Small intestine (tissue), 7 donors: ENCODE results near the gene CFAP43. TPM values are rescaled to one million over a fixed set of nuclear protein-coding genes. Genes with fewer than 3 reads are reported as not detected.
"Not testable (repeated sequence)": the region's sequence is repeated elsewhere in the genome, so short reads cannot be mapped to it uniquely, and the experiment has no call there.

Source experiments
- DNase-seq, 2 donors: peaks; one replicate each; pipeline versions ENCODE4 v3.0.0 to v3.0.0-alpha.2; 2013
- FAIRE-seq: peaks from 2 replicates; lab custom pipeline; 2012; peaks lifted over from hg19 to GRCh38; lab: Jason Lieb, UNC
- H3K27ac ChIP-seq, 3 donors: one replicate each; pipeline ENCODE4 v1.5.1; 2013; ENCODE audit warnings: low read length in 2 of 3, mild to moderate bottlenecking in 2 of 3, control low read depth in 1 of 3, inconsistent platforms in 1 of 3, low read depth in 1 of 3, moderate library complexity in 1 of 3
- H3K27me3 ChIP-seq, 3 donors: one replicate each; pipeline ENCODE4 v1.6.1; 2013; ENCODE audit warnings: low read length in 3 of 3, inconsistent platforms in 1 of 3; ENCODE audit not compliant: control insufficient read depth in 3 of 3, insufficient read depth in 3 of 3
- H3K36me3 ChIP-seq, 3 donors: one replicate each; pipeline ENCODE4 v1.6.1; 2013; ENCODE audit warnings: low read length in 3 of 3, inconsistent platforms in 1 of 3, low read depth in 1 of 3, mild to moderate bottlenecking in 1 of 3, moderate library complexity in 1 of 3; ENCODE audit not compliant: control insufficient read depth in 3 of 3, insufficient read depth in 2 of 3
- H3K4me1 ChIP-seq, 3 donors: one replicate each; pipeline ENCODE4 v1.6.1; 2013; ENCODE audit warnings: low read length in 2 of 3, inconsistent platforms in 1 of 3, low read depth in 1 of 3, mild to moderate bottlenecking in 1 of 3, moderate library complexity in 1 of 3; ENCODE audit not compliant: control insufficient read depth in 3 of 3, insufficient read depth in 2 of 3
- H3K4me3 ChIP-seq, 3 donors: one replicate each; pipeline ENCODE4 v1.5.1; 2013; ENCODE audit warnings: low read length in 3 of 3, control low read depth in 1 of 3, inconsistent platforms in 1 of 3, low read depth in 1 of 3, mild to moderate bottlenecking in 1 of 3, moderate library complexity in 1 of 3
- H3K9me3 ChIP-seq, 2 donors: one replicate each; pipeline ENCODE4 v1.6.1; 2013; ENCODE audit warnings: low read depth in 1 of 2, low read length in 1 of 2; ENCODE audit not compliant: control insufficient read depth in 2 of 2, insufficient read depth in 1 of 2
- WGBS, 3 donors: extraction: QIAGEN DNeasy Blood & Tissue Kit; methylation state at CpG; one replicate each; pipeline ENCODE4 v1.1.7; 2013; 5-methylcytosine and 5-hydroxymethylcytosine counted together
- polyA plus RNA-seq, 4 donors: library from polyadenylated mRNA; stranded (reverse) in 3 of 4; unstranded in 1 of 4; fragments of 200-250 nt in 3 of 4; fragments of 120-200 nt in 1 of 4; gene quantifications; one replicate each; pipeline versions ENCODE4 v1.2.1 to v1.2.3, GENCODE V29; 2013
- donor health status: healthy with polysubstance abuse.
- donor health status: control.
- donor health status: control.
- donor health status: Bipolar disorder and iron deficiency.
- donor health status: healthy.

Gene CFAP43
- polyA plus RNA-seq, 4 donors: 0.21 to 7.2 TPM; not detected in 2

DNA sequence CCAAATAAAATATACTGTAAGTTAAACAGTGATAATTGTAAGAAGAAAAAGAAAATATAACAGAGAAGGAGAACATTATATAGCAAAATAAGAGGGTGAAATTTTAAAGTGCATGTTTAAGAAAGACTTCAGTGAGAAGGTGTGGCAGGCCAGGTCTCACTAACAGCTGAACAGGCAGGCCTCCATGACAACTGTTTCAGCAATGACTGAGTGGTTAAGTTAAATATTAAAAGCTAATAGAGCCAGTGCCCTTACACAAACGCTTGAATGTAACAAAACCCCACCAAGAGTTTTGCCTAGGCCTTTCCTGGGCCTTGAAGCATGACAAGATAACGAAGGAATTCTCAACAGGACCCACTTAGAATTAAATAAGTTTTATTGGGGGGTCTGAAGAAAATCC, 32.6 kb downstream of the CFAP43 start:
- Histone ChIP-seq H3K27ac (peak overlapping the region in 1 of 3 donors; percentile 35), H3K36me3 (no peaks in the 10 kb centered on the region), H3K9me3 (no peaks in the 10 kb centered on the region), H3K4me3 (no peak overlapping the region), H3K27me3 (no peaks in the 10 kb centered on the region), H3K4me1 (peaks cover 0 to 6% (median 0%) of the 10 kb centered on the region in 3 donors)
- WGBS, 3 donors: 43 to 58% (median 58%) methylated on average over 2 of the region's 2 CpGs
- peak; percentile 10 to 42 for DNase-seq
- no peak for FAIRE-seq

DNA sequence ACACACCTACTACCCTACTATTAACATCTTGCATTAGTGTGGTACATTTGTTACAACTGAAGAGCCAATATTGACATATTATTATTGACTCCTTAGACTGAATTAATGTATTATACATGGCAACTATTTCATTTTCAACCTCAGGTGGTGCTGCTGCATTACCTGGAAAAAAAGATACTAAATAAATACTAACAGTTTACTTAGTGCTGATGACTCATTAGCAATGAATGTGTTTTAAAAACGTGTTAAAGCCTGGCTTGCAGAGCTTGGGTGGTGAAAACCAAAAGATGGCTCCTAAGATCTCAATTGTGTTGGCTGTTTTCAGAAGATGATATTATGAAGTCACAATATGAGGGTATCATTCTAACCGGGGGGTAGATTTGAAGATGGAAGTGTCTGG, 34.8 kb downstream of the CFAP43 start:
- DNase-seq: peak in 1 of 2 donors; percentile 9
- Histone ChIP-seq H3K4me1 (peaks cover 0 to 6% (median 0%) of the 10 kb centered on the region in 3 donors), H3K4me3 (no peak overlapping the region), H3K27me3 (no peaks in the 10 kb centered on the region), H3K36me3 (no peaks in the 10 kb centered on the region), H3K27ac (no peak overlapping the region), H3K9me3 (no peaks in the 10 kb centered on the region)
- WGBS, 3 donors: 38 to 56% (median 39%) methylated on average over 2 of the region's 2 CpGs
- no peak for FAIRE-seq

DNA sequence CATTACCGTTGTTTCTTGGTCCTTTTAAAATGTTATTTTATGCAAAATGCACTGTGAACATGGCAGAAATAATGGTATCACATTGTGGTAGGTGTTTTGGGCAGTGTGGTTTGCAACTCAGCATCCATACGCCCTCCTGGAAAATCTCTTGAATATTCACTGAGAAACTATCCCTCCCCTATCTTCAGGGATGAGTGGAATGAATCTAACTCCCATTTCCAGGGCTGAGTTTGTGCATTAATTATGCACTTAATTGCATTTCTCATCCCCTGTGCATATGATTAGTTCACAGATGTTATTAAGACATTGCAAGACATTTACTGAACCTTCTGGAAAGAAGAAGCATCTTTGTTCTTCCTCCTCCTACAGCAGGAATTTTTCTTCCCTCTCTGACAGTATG, 36.5 kb downstream of the CFAP43 start:
- Histone ChIP-seq H3K4me1 (peaks cover 0 to 6% (median 0%) of the 10 kb centered on the region in 3 donors), H3K36me3 (no peaks in the 10 kb centered on the region), H3K27ac (no peak overlapping the region), H3K9me3 (no peaks in the 10 kb centered on the region), H3K4me3 (no peak overlapping the region), H3K27me3 (no peaks in the 10 kb centered on the region)
- 83 to 89% (median 87%) methylated on average over 2 of the region's 2 CpGs for WGBS, 3 donors
- DNase-seq (no peak), FAIRE-seq (no peak)

DNA sequence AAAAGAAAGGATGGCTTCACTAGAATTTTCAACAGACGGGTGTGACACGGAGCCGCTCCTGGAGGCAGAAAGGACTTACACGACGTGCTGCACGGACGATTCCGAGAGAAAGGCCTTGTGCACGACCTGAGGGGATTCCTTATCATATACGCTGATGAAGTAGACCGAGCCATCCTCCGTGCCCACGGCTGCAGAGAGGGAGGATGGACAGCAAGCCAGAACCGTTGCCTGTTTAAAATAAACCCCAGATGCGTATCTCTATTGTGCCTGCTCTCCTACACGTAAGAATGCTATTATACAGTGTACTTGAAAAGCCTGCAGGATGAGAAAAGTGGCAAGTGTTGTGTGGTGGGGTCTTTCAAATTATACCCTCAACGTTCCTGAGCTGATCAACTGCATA, 38.4 kb downstream of the CFAP43 start:
- DNase-seq: no peak
- Histone ChIP-seq H3K27ac (no peak overlapping the region), H3K4me3 (no peak overlapping the region), H3K36me3 (no peaks in the 10 kb centered on the region), H3K27me3 (no peaks in the 10 kb centered on the region), H3K9me3 (no peaks in the 10 kb centered on the region), H3K4me1 (no peaks in the 10 kb centered on the region)
- WGBS, 3 donors: 81 to 87% (median 86%) methylated on average over 17 of the region's 17 CpGs
- FAIRE-seq: no peak

DNA sequence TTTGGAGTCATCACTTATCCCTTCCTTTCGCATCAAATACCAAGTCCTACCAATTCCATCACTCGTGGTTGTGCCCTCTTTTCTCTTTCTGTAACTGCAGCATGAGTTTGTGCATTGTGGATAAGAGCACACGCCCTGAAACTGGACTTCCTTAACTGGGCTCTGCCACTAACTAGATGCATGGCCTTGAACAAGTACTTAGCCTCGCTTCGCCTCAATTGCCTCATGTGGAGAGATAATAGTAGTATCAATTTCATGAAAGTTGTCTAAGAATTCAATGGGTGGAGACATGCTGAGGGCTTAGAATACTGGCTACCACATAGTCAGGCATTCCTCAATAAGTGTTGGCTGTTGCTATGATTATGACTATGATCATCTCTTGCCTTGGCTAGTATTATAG, 41.5 kb downstream of the CFAP43 start:
- Histone ChIP-seq H3K4me3 (no peak overlapping the region), H3K9me3 (no peaks in the 10 kb centered on the region), H3K36me3 (no peaks in the 10 kb centered on the region), H3K4me1 (no peaks in the 10 kb centered on the region), H3K27ac (no peak overlapping the region), H3K27me3 (no peaks in the 10 kb centered on the region)
- FAIRE-seq: no peak
- peak in 1 of 2 donors; percentile 12 for DNase-seq
- whole genome bisulfite sequencing, 3 donors: 74 to 88% (median 75%) methylated on average over 5 of the region's 5 CpGs

DNA sequence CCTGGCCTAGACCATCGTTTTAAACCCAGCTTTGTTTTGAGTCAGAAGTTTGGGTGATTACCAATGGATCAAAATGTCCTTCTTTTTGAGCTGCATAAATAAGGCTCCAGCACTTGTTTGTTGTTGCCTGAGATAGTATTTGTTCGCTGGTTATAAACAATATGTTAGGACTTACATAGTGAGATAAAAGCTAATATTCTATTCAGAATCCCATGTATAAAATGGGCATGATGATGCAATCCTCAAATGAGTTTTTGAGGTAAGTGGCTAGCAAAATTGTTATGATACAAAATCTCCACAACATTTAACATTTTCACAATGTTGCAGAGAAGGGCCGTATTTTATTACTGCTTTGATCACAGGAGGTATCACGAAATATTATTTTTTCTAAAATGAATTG, 48.5 kb downstream of the CFAP43 start:
- no peaks in the 10 kb centered on the region for H3K36me3 ChIP-seq
- H3K4me3 ChIP-seq: no peak overlapping the region
- no peak for FAIRE-seq

DNA sequence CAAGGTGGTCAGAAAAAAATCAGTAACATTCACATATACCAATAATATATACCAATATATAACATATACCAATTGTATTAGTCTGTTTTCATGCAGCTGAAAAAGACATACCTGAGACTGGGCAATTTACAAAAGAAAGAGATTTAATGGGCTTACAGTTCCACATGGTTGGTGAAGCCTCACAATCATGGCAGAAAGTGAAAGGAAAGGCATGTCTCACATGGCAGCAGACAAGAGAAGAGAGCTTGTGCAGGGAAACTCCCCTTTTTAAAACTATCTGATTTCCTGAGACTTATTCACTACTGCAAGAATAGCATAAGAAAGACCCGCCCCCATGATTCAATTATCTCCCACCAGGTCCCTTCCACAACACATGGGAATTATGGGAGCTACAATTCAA, 58.0 kb downstream of the CFAP43 start:
- not testable (repeated sequence) for H3K27me3 ChIP-seq, H3K9me3 ChIP-seq, H3K4me1 ChIP-seq, H3K36me3 ChIP-seq, DNase-seq, FAIRE-seq, H3K27ac ChIP-seq, H3K4me3 ChIP-seq
- 71 to 81% (median 80%) methylated on average over 1 of the region's 1 CpG for WGBS, 3 donors

More for the DNA sequence above, 48.5 kb downstream of the CFAP43 start:
- no peaks in the 10 kb centered on the region for H3K9me3 ChIP-seq
- H3K27ac ChIP-seq: no peak overlapping the region
- 80 to 84% (median 81%) methylated on average over 4 of the region's 4 CpGs for WGBS, 3 donors
- H3K4me1 ChIP-seq: no peaks in the 10 kb centered on the region
- H3K27me3 ChIP-seq: no peaks in the 10 kb centered on the region
- DNase-seq: no peak

DNA sequence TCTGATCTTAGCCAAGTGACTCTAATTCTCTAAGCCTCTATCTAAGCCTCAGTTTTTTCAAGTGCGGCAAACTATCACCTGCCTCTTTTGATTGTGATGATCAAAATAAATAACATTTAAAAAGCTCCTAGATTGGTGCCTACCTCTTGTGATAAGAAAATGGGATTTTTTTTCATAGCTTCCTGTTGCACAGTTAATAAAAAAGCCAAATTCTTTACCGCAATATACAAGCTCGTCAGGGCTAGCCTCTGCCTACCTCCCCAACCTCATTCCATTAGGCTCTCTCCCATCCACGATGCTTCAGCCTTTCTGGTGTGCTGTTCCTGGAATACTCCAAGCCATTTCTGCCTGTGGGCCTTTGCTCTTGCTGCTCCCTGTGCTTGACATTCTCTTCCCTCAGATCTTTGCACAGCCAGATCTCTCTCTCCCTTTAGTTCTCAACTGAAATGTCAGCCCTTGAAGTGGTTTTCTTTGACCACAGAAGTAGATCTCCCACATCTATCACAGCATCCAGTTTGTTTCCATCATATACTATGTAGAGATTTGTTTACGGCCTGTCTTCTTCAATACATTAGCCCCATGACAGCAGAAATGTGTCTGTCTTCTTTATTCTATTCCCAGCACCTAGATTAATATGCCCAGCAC, 61.4 kb downstream of the CFAP43 start:
- Histone ChIP-seq H3K9me3 (peaks cover 0 to 8% of the 10 kb centered on the region in 2 donors), H3K36me3 (no peaks in the 10 kb centered on the region)
- no peak for FAIRE-seq

DNA sequence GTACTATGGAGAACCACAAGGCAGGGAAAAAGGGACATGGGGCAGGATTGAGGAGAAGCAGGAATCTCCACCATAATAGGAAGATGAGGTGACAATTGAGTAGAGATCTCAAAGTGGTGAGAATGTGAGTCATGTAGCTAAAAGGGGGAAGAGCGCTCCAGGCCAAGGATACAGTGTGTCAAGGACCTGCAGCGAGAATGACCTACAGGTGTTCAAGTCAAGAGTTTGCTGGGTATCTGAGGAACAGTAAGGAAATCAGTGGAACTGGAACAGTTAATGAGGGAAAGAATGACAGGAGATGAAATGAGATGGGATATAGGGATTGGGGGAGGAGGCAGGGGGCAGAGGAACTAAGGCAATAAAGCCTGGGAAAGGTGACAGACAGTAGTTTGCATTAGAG, 76.6 kb downstream of the CFAP43 start:
- 85 to 98% (median 98%) methylated on average over 2 of the region's 2 CpGs for WGBS, 3 donors
- H3K27ac ChIP-seq: no peak overlapping the region
- no peak for FAIRE-seq

More for the DNA sequence above, 61.4 kb downstream of the CFAP43 start:
- 74 to 88% (median 77%) methylated on average over 5 of the region's 5 CpGs for WGBS, 3 donors
- no peaks in the 10 kb centered on the region for H3K4me1 ChIP-seq
- DNase-seq: no peak
- no peak overlapping the region for H3K4me3 ChIP-seq
- H3K27ac ChIP-seq: no peak overlapping the region
- no peaks in the 10 kb centered on the region for H3K27me3 ChIP-seq

More for the DNA sequence above, 76.6 kb downstream of the CFAP43 start:
- no peak for DNase-seq
- no peaks in the 10 kb centered on the region for H3K36me3 ChIP-seq
- peaks cover 1 to 3% of the 10 kb centered on the region in 2 donors for H3K9me3 ChIP-seq
- no peaks in the 10 kb centered on the region for H3K27me3 ChIP-seq
- H3K4me3 ChIP-seq: no peak overlapping the region
- no peaks in the 10 kb centered on the region for H3K4me1 ChIP-seq
